HUES48 (cell line): Measurements from ENCODE around the gene USP25.
A peak's percentile ranks its signal among the peaks of the same experiment; 100 is the strongest.

ENCODE experiments used
- H3K27ac ChIP-seq: one replicate; pipeline ENCODE4 v1.7.0; 2013; ENCODE audit warnings: low read depth, low read length, inconsistent platforms
- H3K27me3 ChIP-seq: 2 replicates; pipeline ENCODE4 v1.6.1; 2013; ENCODE audit warnings: mild to moderate bottlenecking, low read length; ENCODE audit not compliant: control insufficient read depth, insufficient read depth
- H3K36me3 ChIP-seq: 2 replicates; pipeline ENCODE4 v1.6.1; 2013; ENCODE audit warnings: low read length; ENCODE audit not compliant: control insufficient read depth, insufficient read depth
- H3K4me1 ChIP-seq: 2 replicates; pipeline ENCODE4 v1.6.1; 2013; ENCODE audit warnings: mild to moderate bottlenecking, low read length; ENCODE audit not compliant: control insufficient read depth, insufficient read depth
- H3K4me3 ChIP-seq: 2 replicates; pipeline ENCODE4 v1.5.1; 2013; ENCODE audit warnings: mild to moderate bottlenecking, low read depth, low read length
- H3K9ac ChIP-seq: 2 replicates; pipeline ENCODE4 v1.6.1; 2013; ENCODE audit warnings: mild to moderate bottlenecking, low read depth, low read length, moderate library complexity
- H3K9me3 ChIP-seq: 2 replicates; pipeline ENCODE4 v1.6.1; 2013; ENCODE audit warnings: low read length; ENCODE audit not compliant: control insufficient read depth, insufficient read depth

Gene USP25

DNA sequence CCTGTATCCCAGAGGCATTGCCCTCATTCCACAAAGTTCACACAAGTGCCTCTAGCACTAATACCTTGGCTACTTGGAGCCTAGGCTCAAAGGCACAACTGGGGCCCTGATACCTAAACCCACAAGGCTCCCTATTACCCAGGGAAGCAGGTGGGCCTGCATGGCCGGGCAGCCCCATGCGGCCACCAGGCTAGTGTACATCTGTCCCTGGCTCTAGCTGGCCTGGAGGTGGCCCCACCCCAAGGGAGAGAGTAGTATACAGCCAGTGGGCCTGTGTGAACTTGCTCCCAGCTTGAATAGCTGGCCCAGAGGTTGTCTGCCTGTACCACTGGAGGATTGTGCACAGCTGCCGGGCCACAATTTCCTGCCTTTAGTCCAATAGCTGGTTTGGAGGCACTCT, 52.2 kb downstream of the USP25 start:
- Histone ChIP-seq H3K9me3 (no peaks in the 10 kb centered on the region), H3K9ac (no peak overlapping the region), H3K4me1 (no peaks in the 10 kb centered on the region), H3K36me3 (peaks cover 26% of the 10 kb centered on the region), H3K27me3 (no peaks in the 10 kb centered on the region), H3K27ac (no peak overlapping the region), H3K4me3 (no peak overlapping the region)

DNA sequence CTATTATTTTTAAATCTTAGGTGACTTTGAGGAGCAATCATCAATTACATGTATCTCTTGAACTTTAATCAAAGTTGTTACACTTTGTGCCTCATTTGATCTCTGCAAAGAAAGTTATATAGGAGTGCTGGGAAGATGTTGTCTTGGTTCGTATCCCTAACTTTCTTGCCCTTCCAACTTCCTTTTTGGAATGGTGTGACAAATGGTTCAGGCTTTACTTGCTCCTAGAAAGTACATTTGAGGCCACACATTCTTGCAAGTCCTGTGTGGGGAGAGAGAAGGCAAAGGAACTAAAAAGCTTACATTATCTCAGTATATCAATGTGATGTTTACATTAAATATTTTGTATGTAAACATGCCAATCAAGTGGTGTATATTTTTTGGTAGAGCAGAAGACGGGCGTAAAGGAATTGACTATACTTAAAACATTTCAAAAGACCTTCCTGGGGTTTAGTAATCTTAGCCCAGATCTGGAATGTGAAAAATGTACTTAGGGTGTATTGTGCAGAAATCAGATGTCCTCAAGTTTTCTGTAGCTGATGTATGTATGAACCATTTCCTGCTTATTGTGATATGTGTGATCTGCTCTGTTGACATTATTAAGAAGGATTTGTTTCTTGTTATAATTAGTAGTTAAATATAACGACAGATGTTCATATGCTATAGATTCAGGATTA, 59.2 kb downstream of the USP25 start:
- Histone ChIP-seq H3K4me3 (no peak overlapping the region), H3K27me3 (no peaks in the 10 kb centered on the region), H3K9ac (no peak overlapping the region), H3K9me3 (no peaks in the 10 kb centered on the region), H3K36me3 (no peaks in the 10 kb centered on the region), H3K27ac (no peak overlapping the region), H3K4me1 (peaks cover 2% of the 10 kb centered on the region; the same call in 1 of the 2 replicates)

- Histone ChIP-seq H3K36me3 (peaks cover 3% of the 10 kb centered on the region; the same call in 1 of the 2 replicates), H3K4me3 (no peak overlapping the region), H3K27me3 (no peaks in the 10 kb centered on the region), H3K9ac (no peak overlapping the region), H3K27ac (no peak overlapping the region), H3K4me1 (peaks cover 2% of the 10 kb centered on the region; the same call in 1 of the 2 replicates), H3K9me3 (no peaks in the 10 kb centered on the region)
Measured at GRCh38 chr21:15793109-15793508, 63.3 kb downstream of the USP25 start.

- H3K4me1 ChIP-seq: peaks cover 2% of the 10 kb centered on the region; the same call in 1 of the 2 replicates
- no peak overlapping the region for H3K9ac ChIP-seq
- H3K9me3 ChIP-seq: no peaks in the 10 kb centered on the region
- H3K27ac ChIP-seq: no peak overlapping the region
- H3K4me3 ChIP-seq: no peak overlapping the region
- H3K27me3 ChIP-seq: no peaks in the 10 kb centered on the region
- H3K36me3 ChIP-seq: peaks cover 3% of the 10 kb centered on the region; the same call in 1 of the 2 replicates
Measured at GRCh38 chr21:15793550-15794235, 63.9 kb downstream of the USP25 start.

DNA sequence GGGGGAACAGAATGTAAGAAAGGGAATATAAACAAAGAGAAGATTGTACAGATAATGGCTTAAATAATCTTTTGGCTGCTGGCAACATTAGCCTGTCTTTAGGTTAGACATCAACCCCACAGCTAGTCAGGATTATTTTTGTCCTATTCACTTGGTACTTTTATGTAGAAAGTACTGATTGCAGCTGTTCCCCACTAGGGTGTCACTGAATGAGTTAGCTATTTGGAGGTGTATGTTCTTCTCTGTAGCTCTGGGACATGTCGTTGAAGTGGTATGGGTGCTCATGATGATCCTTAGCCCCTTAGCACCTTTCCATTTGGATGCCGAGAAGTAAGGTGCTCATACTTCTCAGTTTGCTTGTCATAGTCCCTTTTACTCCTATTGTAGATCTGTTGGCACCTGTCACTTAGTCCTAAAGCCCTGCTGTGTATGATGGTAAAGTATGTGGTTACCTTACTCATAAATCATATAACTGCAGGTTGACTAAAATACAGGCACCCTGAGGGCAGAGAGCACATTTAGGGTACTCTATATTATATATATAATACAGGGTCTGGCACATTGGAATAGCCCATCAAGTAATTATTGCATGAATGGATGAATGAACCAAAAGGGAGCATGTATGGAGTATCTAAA, 64.6 kb downstream of the USP25 start:
- no peaks in the 10 kb centered on the region; the same call in 1 of the 2 replicates for H3K4me1 ChIP-seq
- H3K27ac ChIP-seq: no peak overlapping the region
- no peaks in the 10 kb centered on the region for H3K27me3 ChIP-seq
- no peak overlapping the region for H3K9ac ChIP-seq
- H3K9me3 ChIP-seq: no peaks in the 10 kb centered on the region
- peaks cover 5% of the 10 kb centered on the region for H3K36me3 ChIP-seq
- H3K4me3 ChIP-seq: no peak overlapping the region

GRCh38 chr21:15795533-15795932, 65.8 kb downstream of the USP25 start:
- Histone ChIP-seq H3K4me1 (no peaks in the 10 kb centered on the region; the same call in 1 of the 2 replicates), H3K9ac (no peak overlapping the region), H3K9me3 (no peaks in the 10 kb centered on the region), H3K27me3 (no peaks in the 10 kb centered on the region), H3K36me3 (peaks cover 10% of the 10 kb centered on the region), H3K27ac (no peak overlapping the region), H3K4me3 (no peak overlapping the region)

DNA sequence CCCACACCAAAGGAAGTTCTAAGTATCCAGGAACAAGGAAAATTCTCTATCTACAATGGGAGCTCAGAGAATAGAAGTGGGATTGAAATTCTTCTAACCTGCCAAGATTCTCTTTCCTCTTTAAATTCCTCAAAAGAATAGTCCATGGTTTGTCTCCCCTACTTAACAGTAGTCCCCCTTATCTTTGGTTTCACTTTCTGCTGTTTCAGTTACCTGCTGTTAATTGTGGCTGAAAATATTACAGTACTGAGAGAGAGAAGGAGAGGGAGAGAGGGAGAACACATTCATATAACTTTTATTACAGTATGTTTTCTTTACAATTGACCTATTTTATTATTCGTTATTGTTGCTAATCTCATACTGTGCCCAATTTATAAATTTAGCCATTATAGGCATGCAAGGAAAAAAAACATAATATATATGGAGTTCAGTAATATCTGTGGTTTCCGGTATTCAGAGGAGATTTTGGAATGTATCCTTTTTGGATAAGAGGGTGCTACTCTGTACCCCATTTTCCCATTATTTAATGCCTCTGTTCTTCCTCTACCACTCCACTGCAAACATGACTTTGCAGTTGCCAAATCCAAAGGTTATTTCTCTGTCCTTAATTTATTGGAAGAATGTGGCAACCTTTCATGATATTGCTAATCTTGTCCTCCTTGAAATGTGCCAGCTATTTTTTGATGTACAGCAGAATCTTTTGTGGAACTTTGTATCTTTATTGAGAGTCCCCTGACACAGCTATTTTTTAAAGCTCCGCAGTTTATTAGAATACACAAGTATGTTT, 68.0 kb downstream of the USP25 start:
- Histone ChIP-seq H3K27me3 (no peaks in the 10 kb centered on the region), H3K36me3 (peaks cover 10% of the 10 kb centered on the region), H3K4me1 (no peaks in the 10 kb centered on the region; the same call in 1 of the 2 replicates), H3K9me3 (no peaks in the 10 kb centered on the region), H3K27ac (no peak overlapping the region), H3K9ac (no peak overlapping the region), H3K4me3 (no peak overlapping the region)

- no peaks in the 10 kb centered on the region for H3K9me3 ChIP-seq
- H3K27me3 ChIP-seq: no peaks in the 10 kb centered on the region
- no peak overlapping the region for H3K27ac ChIP-seq
- peaks cover 19% of the 10 kb centered on the region for H3K4me1 ChIP-seq
- no peak overlapping the region for H3K4me3 ChIP-seq
- H3K36me3 ChIP-seq: peaks cover 10% of the 10 kb centered on the region
- no peak overlapping the region for H3K9ac ChIP-seq
Measured at GRCh38 chr21:15801352-15801863, 71.6 kb downstream of the USP25 start.

- Histone ChIP-seq H3K9me3 (no peaks in the 10 kb centered on the region), H3K4me1 (peaks cover 20% of the 10 kb centered on the region), H3K9ac (no peak overlapping the region), H3K4me3 (no peak overlapping the region), H3K36me3 (peaks cover 16% of the 10 kb centered on the region), H3K27ac (peak overlapping the region; percentile 40), H3K27me3 (no peaks in the 10 kb centered on the region)
Measured at GRCh38 chr21:15804247-15805005, 74.6 kb downstream of the USP25 start.

- Histone ChIP-seq H3K36me3 (peaks cover 43% of the 10 kb centered on the region), H3K9ac (no peak overlapping the region), H3K4me3 (no peak overlapping the region), H3K27ac (no peak overlapping the region), H3K9me3 (0 out of 2 replicates have a peak, but pooled peaks cover 5% of the 10 kb centered on the region), H3K4me1 (peaks cover 20% of the 10 kb centered on the region), H3K27me3 (no peaks in the 10 kb centered on the region)
Measured at GRCh38 chr21:15809065-15809464, 79.3 kb downstream of the USP25 start.
